IMR-90 (cell line): ENCODE measurements around the gene PANK2. TPM values are rescaled to one million over a fixed set of nuclear protein-coding genes. Genes with fewer than 3 reads are reported as not detected.

Experiments
- ATAC-seq: fragments of 200-7000 bp; cut with Tn5 transposase; 2 replicates; pipeline ENCODE4 v1.9.1; 2020; ENCODE audit warnings: low read depth, mild to moderate bottlenecking, moderate library complexity
- BruUV-seq: library from RNA; stranded (reverse); fragments of 400-500 nt; replicated peaks from 2 replicates; lab custom pipeline; 2021; lab: Mats Ljungman, UMichigan
- CTCF ChIA-PET: fragments of 300-600 bp; formaldehyde crosslinking; extraction: SDS; loops from one replicate; lab custom pipeline; 2021; ENCODE audit warnings: antibody characterized with exemption; lab: Yijun Ruan, JAX
- POLR2A ChIA-PET: fragments of 300-600 bp; sonication (Branson Sonifier 250); formaldehyde crosslinking; loops from one replicate; lab custom pipeline; 2022; ENCODE audit warnings: antibody characterized with exemption; ENCODE audit not compliant: unreplicated experiment; lab: Charles Lee
- DNase-seq: peaks from one replicate; pipeline ENCODE4 v3.0.0; 2013
- H2AFZ ChIP-seq: replicated peaks from 2 replicates; pipeline ENCODE3; 2013; ENCODE audit warnings: low read length, mild to moderate bottlenecking; ENCODE audit not compliant: poor library complexity
- H2AK5ac ChIP-seq: 2 replicates; pipeline ENCODE4 v1.6.1; 2013; ENCODE audit warnings: low read depth, low read length, inconsistent platforms
- H2AK9ac ChIP-seq: replicated peaks from 2 replicates; pipeline ENCODE3; 2013; ENCODE audit warnings: mild to moderate bottlenecking, low read depth, low read length, moderate library complexity; ENCODE audit not compliant: poor library complexity
- H2BK120ac ChIP-seq: 2 replicates; pipeline ENCODE4 v1.6.1; 2013; ENCODE audit warnings: low read depth, low read length, inconsistent platforms
- H2BK15ac ChIP-seq: 3 replicates; pipeline ENCODE4 v1.6.1; 2013; ENCODE audit warnings: low read depth, low read length, inconsistent platforms
- H2BK20ac ChIP-seq: 2 replicates; pipeline ENCODE4 v1.6.1; 2013; ENCODE audit warnings: low read depth, mild to moderate bottlenecking, inconsistent platforms, low read length, moderate library complexity
- H2BK5ac ChIP-seq: 2 replicates; pipeline ENCODE4 v1.6.1; 2013; ENCODE audit warnings: mild to moderate bottlenecking, low read depth, low read length, inconsistent platforms; ENCODE audit not compliant: poor library complexity, severe bottlenecking
- H3K14ac ChIP-seq: replicated peaks from 2 replicates; pipeline ENCODE4 v1.6.1; 2013; ENCODE audit warnings: low read depth, low read length, inconsistent platforms
- H3K18ac ChIP-seq: 2 replicates; pipeline ENCODE4 v1.6.1; 2013; ENCODE audit warnings: low read depth, low read length, control low read depth
- H3K23ac ChIP-seq: 2 replicates; pipeline ENCODE4 v1.6.1; 2013; ENCODE audit warnings: low read depth, low read length, inconsistent platforms
- H3K27ac ChIP-seq: 2 replicates; pipeline ENCODE4 v1.5.1; 2013; ENCODE audit warnings: mild to moderate bottlenecking, control low read depth, low read length; ENCODE audit not compliant: insufficient read depth
- H3K27me3 ChIP-seq: 2 replicates; pipeline ENCODE4 v1.6.1; 2013; ENCODE audit warnings: low read length; ENCODE audit not compliant: control insufficient read depth, insufficient read depth
- H3K36me3 ChIP-seq: 2 replicates; pipeline ENCODE4 v1.6.1; 2013; ENCODE audit warnings: low read length, mixed read lengths; ENCODE audit not compliant: control insufficient read depth, insufficient read depth
- H3K4ac ChIP-seq: 2 replicates; pipeline ENCODE4 v1.6.1; 2013; ENCODE audit warnings: low read depth, low read length, inconsistent platforms
- H3K4me1 ChIP-seq: 2 replicates; pipeline ENCODE4 v1.6.1; 2013; ENCODE audit warnings: low read length, mixed read lengths; ENCODE audit not compliant: control insufficient read depth, insufficient read depth
- H3K4me2 ChIP-seq: 2 replicates; pipeline ENCODE4 v1.6.1; 2013; ENCODE audit warnings: low read depth, mild to moderate bottlenecking, control low read depth, low read length, moderate library complexity
- H3K4me3 ChIP-seq: 2 replicates; pipeline ENCODE4 v1.5.1; 2013; ENCODE audit warnings: low read depth, mild to moderate bottlenecking, control low read depth, low read length, moderate library complexity; ENCODE audit not compliant: insufficient read depth
- H3K56ac ChIP-seq: 2 replicates; pipeline ENCODE4 v1.6.1; 2013; ENCODE audit warnings: low read length, inconsistent platforms; ENCODE audit not compliant: insufficient read depth; ENCODE audit errors: extremely low read depth
- H3K79me1 ChIP-seq, 2 experiments: 2 replicates each; pipeline ENCODE4 v1.6.1; 2013; ENCODE audit warnings: low read length in 2 of 2, inconsistent platforms in 1 of 2, low read depth in 1 of 2
- H3K9ac ChIP-seq: 2 replicates; pipeline ENCODE4 v1.6.1; 2013; ENCODE audit warnings: low read depth, low read length, control low read depth
- H3K9me1 ChIP-seq: 2 replicates; pipeline ENCODE4 v1.6.1; 2013; ENCODE audit warnings: low read length, inconsistent platforms; ENCODE audit not compliant: insufficient read depth
- H3K9me3 ChIP-seq: 2 replicates; pipeline ENCODE4 v1.6.1; 2013; ENCODE audit warnings: low read length; ENCODE audit not compliant: control insufficient read depth, insufficient read depth
- H4K20me1 ChIP-seq: 2 replicates; pipeline ENCODE4 v1.6.1; 2013; ENCODE audit warnings: low read length, inconsistent platforms; ENCODE audit not compliant: insufficient read depth
- H4K5ac ChIP-seq: 2 replicates; pipeline ENCODE4 v1.6.1; 2013; ENCODE audit warnings: mild to moderate bottlenecking, low read depth, low read length, control low read depth
- H4K8ac ChIP-seq, 2 experiments: 2 replicates each; pipeline ENCODE4 v1.6.1; 2013; ENCODE audit warnings: low read depth in 2 of 2, low read length in 2 of 2, control low read depth in 1 of 2, inconsistent platforms in 1 of 2
- H4K91ac ChIP-seq: 2 replicates; pipeline ENCODE4 v1.6.1; 2013; ENCODE audit warnings: low read depth, low read length, inconsistent platforms; ENCODE audit not compliant: insufficient read depth
- POLR2A ChIP-seq: IDR thresholded peaks from 2 replicates; pipeline ENCODE4 v1.6.1; 2012; ENCODE audit warnings: mild to moderate bottlenecking, low read depth, low read length
- whole genome bisulfite sequencing, 2 experiments: methylation state at CpG; one replicate each; pipeline versions ENCODE4 v1.1.5 to v1.1.7; 2013; ENCODE audit warnings: missing lambda C conversion rate in 2 of 2; ENCODE audit not compliant: insufficient read length in 1 of 2; ENCODE audit errors: extremely low coverage in 2 of 2; 5-methylcytosine and 5-hydroxymethylcytosine counted together
- dilution Hi-C: fragments of 300-500 bp; cut with HindIII; formaldehyde crosslinking; loops from one replicate; pipeline ENCODE4 v1.14.3; 2018; ENCODE audit warnings: low sequenced_read_pairs; ENCODE audit not compliant: unreplicated experiment
- in situ Hi-C: fragments of 300-500 bp; cut with MboI; formaldehyde crosslinking; loops from 3 replicates; pipeline ENCODE4 v1.14.3; 2019; ENCODE audit warnings: low sequenced_read_pairs, inconsistent platforms, mixed read lengths
- intact Hi-C: fragments of 100-400 bp; cut with micrococcal nuclease; formaldehyde crosslinking; loops from 2 replicates; pipeline ENCODE4 v1.10.0; 2022
- polyA plus RNA-seq, 3 experiments: library from polyadenylated mRNA; depleted of rRNA; stranded (reverse); fragments of >200 nt; gene quantifications; 2 replicates each; pipeline ENCODE4 v1.2.3, GENCODE V29; 2012; ENCODE audit warnings: low replicate concordance in 1 of 3
- total RNA-seq: library from RNA; depleted of rRNA; stranded (reverse); fragments of >200 nt; gene quantifications from 2 replicates; pipeline ENCODE4 v1.2.3, GENCODE V29; 2012

PANK2 gene
- total and polyA plus RNA-seq, 2 of the 4 experiments (the other 2 are of a cell fraction): 17.7 to 28.1 TPM

DNA sequence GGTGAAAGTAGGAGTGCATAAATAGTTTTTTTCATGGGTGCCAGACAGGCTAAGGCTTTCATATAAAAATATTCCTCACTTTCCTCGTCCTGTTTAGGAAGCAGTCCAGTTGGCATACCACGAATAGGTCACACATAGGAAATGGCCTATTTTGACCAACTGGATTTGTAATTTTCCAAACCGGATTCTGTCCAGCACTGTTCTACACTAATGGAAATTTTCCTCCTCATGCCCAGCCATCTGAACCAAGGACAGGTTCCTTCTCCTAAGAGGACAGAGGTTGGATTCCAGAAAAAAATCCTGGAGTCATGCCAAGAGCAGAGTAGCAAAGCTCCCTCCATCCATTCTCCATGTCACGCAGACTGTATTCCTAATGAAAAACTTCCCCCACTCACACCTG lies 43.1 kb downstream of the PANK2 start:
- H3K4ac ChIP-seq: peak overlapping the region; percentile 19
- peak overlapping the region in 1 of 2 experiments; percentile 62; a peak in 2 of 4 replicates for H4K8ac ChIP-seq
- peaks cover 21% of the 10 kb centered on the region for H3K4me1 ChIP-seq
- BruUV-seq: no TSS peak
- H2BK5ac ChIP-seq: no peak overlapping the region
- no peak overlapping the region for H2AFZ ChIP-seq
- ATAC-seq: no peak
- CTCF ChIA-PET: no interaction called here
- H3K4me3 ChIP-seq: no peak overlapping the region
- H4K5ac ChIP-seq: peak overlapping the region; percentile 25; the same call in 1 of the 2 replicates
- no CpG with 5 or more reads among the region's 4 CpGs for WGBS, 2 experiments
- no peak overlapping the region for H2AK5ac ChIP-seq
- H2BK120ac ChIP-seq: no peak overlapping the region
- no peak for TF ChIP-seq POLR2A
- dilution Hi-C loops (no loop called here), in situ Hi-C loops (no loop called here), intact Hi-C loops (loop anchor here (5.0 kb wide), 2 partner anchors 80 to 155 kb away; no protein-coding TSS in a partner anchor)
- H2BK15ac ChIP-seq: no peak overlapping the region
- POLR2A ChIA-PET: no interaction called here
- H3K9me3 ChIP-seq: no peaks in the 10 kb centered on the region
- peaks cover 19% of the 10 kb centered on the region for H4K20me1 ChIP-seq
- no peaks in the 10 kb centered on the region for H3K27me3 ChIP-seq
- H3K56ac ChIP-seq: no peak overlapping the region; the same call in 1 of the 2 replicates
- peaks cover 11 to 83% of the 10 kb centered on the region in 2 experiments for H3K79me1 ChIP-seq
- no peak overlapping the region for H3K9ac ChIP-seq
- peaks cover 49% of the 10 kb centered on the region for H3K36me3 ChIP-seq
- H2BK20ac ChIP-seq: no peak overlapping the region
- DNase-seq: no peak
- no peak overlapping the region for H3K23ac ChIP-seq
- H2AK9ac ChIP-seq: peak overlapping the region; percentile 71
- peaks cover 53% of the 10 kb centered on the region for H3K9me1 ChIP-seq
- no peak overlapping the region for H3K18ac ChIP-seq
- H3K14ac ChIP-seq: no peak overlapping the region
- peak overlapping the region; percentile 11; the same call in 1 of the 2 replicates for H3K27ac ChIP-seq
- H3K4me2 ChIP-seq: peak overlapping the region; percentile 54
- H4K91ac ChIP-seq: no peak overlapping the region; the same call in 1 of the 2 replicates
